K562 (cell line): ENCODE results near the gene FOXL2NB. TPM values are rescaled to one million over a fixed set of nuclear protein-coding genes. Genes with fewer than 3 reads are reported as not detected.

Source experiments
- ATAC-seq: fragments of 200-7000 bp; cut with Tn5 transposase; 3 replicates; pipeline ENCODE4 v1.9.1; 2020; ENCODE audit warnings: moderate library complexity
- BruUV-seq: library from RNA; stranded (reverse); fragments of 400-500 nt; replicated peaks from 2 replicates; lab custom pipeline; 2021; lab: Mats Ljungman, UMichigan
- CTCF ChIA-PET: fragments of 300-600 bp; formaldehyde crosslinking; extraction: SDS; loops from one replicate; lab custom pipeline; 2021; ENCODE audit warnings: low intra/inter-chr PET ratio; lab: Yijun Ruan, JAX
- POLR2A ChIA-PET: fragments of 300-600, 350-650 bp; sonication (Branson Sonifier 250); formaldehyde crosslinking; extraction: SDS; loops from one replicate; lab custom pipeline; 2021; ENCODE audit warnings: antibody characterized with exemption, inconsistent platforms; lab: Yijun Ruan, JAX
- DNase-seq, 4 experiments: peaks; one replicate each; pipeline versions ENCODE4 v3.0.0 to v3.0.0-alpha.2; 2011 to 2018; ENCODE audit warnings: low spot score in 3 of 4, mixed read lengths in 3 of 4; ENCODE audit errors: extremely low read depth in 1 of 4
- FAIRE-seq: peaks from 2 replicates; lab custom pipeline; 2011; peaks lifted over from hg19 to GRCh38; lab: Jason Lieb, UNC
- H2AFZ ChIP-seq: 2 replicates; pipeline ENCODE4 v1.6.0; 2011; ENCODE audit warnings: low read depth, low read length, control low read depth, inconsistent platforms
- H3K27ac ChIP-seq: fragments of 200-600 bp; 3 replicates; pipeline ENCODE4 v1.8.0; 2011; ENCODE audit warnings: low read depth, mild to moderate bottlenecking, control low read depth, inconsistent platforms, low read length, moderate library complexity, mixed read lengths; ENCODE audit errors: extremely low read depth
- H3K27me3 ChIP-seq, 2 experiments: fragments of 300-600 bp in 1 of 2; 2 replicates in 1 of 2; 3 replicates in 1 of 2; pipeline versions ENCODE4 v1.6.0 to v1.8.0; 2011; ENCODE audit warnings: inconsistent platforms in 2 of 2, low read length in 2 of 2, mild to moderate bottlenecking in 1 of 2, mixed read lengths in 1 of 2, moderate library complexity in 1 of 2; ENCODE audit not compliant: control insufficient read depth in 2 of 2, insufficient read depth in 2 of 2
- H3K36me3 ChIP-seq: fragments of 300-600 bp; 3 replicates; pipeline ENCODE4 v1.8.0; 2011; ENCODE audit warnings: mild to moderate bottlenecking, low read length, inconsistent platforms; ENCODE audit not compliant: control insufficient read depth, insufficient read depth
- H3K4me1 ChIP-seq, 2 experiments: fragments of 200-600 bp in 1 of 2; replicated peaks in 1 of 2; 2 replicates in 1 of 2; 3 replicates in 1 of 2; pipeline versions ENCODE4 v1.5.1 to v1.8.0; 2011; ENCODE audit warnings: inconsistent platforms in 2 of 2, low read length in 2 of 2, mild to moderate bottlenecking in 1 of 2, mixed read lengths in 1 of 2, moderate library complexity in 1 of 2; ENCODE audit not compliant: control insufficient read depth in 2 of 2, insufficient read depth in 2 of 2
- H3K4me2 ChIP-seq: 2 replicates; pipeline ENCODE4 v1.6.1; 2011; ENCODE audit warnings: low read length, control low read depth, inconsistent platforms, mixed read lengths; ENCODE audit not compliant: insufficient read depth
- H3K4me3 ChIP-seq: fragments of 200-600 bp; sonication (generic), shearing (Covaris generic); 2 replicates; pipeline ENCODE4 v1.5.1; 2016; ENCODE audit warnings: control low read depth, inconsistent platforms
- H3K79me2 ChIP-seq: fragments of 200-600 bp; 3 replicates; pipeline ENCODE4 v1.8.0; 2011; ENCODE audit warnings: low read length, inconsistent platforms; ENCODE audit not compliant: control insufficient read depth, insufficient read depth
- H3K9ac ChIP-seq, 2 experiments: 2 replicates each; pipeline versions ENCODE4 v1.6.0 to v1.6.1; 2011; ENCODE audit warnings: low read depth in 2 of 2, low read length in 2 of 2, control low read depth in 1 of 2, inconsistent platforms in 1 of 2, mild to moderate bottlenecking in 1 of 2, mixed read lengths in 1 of 2; ENCODE audit not compliant: insufficient read depth in 1 of 2
- H3K9me1 ChIP-seq: one replicate; pipeline ENCODE4 v1.6.0; 2011; ENCODE audit warnings: inconsistent platforms, mild to moderate bottlenecking, low read length, moderate library complexity; ENCODE audit not compliant: control insufficient read depth, insufficient read depth
- H3K9me3 ChIP-seq: replicated peaks from 2 replicates; pipeline ENCODE4 v1.5.1; 2011; ENCODE audit warnings: low read depth, low read length, inconsistent platforms; ENCODE audit not compliant: control insufficient read depth, insufficient read depth
- H4K20me1 ChIP-seq: replicated peaks from 2 replicates; pipeline ENCODE4 v1.6.1; 2011; ENCODE audit warnings: low read length, inconsistent platforms, mixed read lengths; ENCODE audit not compliant: control insufficient read depth, insufficient read depth
- ARID1B ChIP-seq: fragments of 450-650 bp; IDR thresholded peaks from 2 replicates; pipeline ENCODE4 v1.6.1; 2016; ENCODE audit warnings: antibody characterized with exemption, mild to moderate bottlenecking, inconsistent platforms
- CBFA2T3 ChIP-seq: fragments of 450-650 bp; IDR thresholded peaks from 2 replicates; pipeline ENCODE4 v1.6.1; 2017
- CEBPB ChIP-seq: fragments of 450-650 bp; IDR thresholded peaks from 2 replicates; pipeline ENCODE4 v1.6.1; 2016; ENCODE audit warnings: missing genetic modification characterization, missing compliant biosample characterization
- DMBX1 ChIP-seq: fragments of 250-450 bp; sonication (Bioruptor Pico); IDR thresholded peaks from 2 replicates; pipeline ENCODE4 v1.8.0; 2022; ENCODE audit warnings: inconsistent platforms, mild to moderate bottlenecking, moderate library complexity, borderline replicate concordance
- MTA2 ChIP-seq: fragments of 450-650 bp; IDR thresholded peaks from 2 replicates; pipeline ENCODE4 v1.6.1; 2016; ENCODE audit warnings: low read depth
- SMARCB1 ChIP-seq: IDR thresholded peaks from 2 replicates; pipeline ENCODE4 v1.6.1; 2011; ENCODE audit warnings: improper control_type of control experiment, low read depth; ENCODE audit not compliant: insufficient read length
- SREBF1 ChIP-seq: fragments of 150-350 bp; IDR thresholded peaks from 2 replicates; pipeline ENCODE4 v1.6.1; 2014; ENCODE audit warnings: antibody characterized with exemption, low read depth, low read length, borderline replicate concordance
- YY1 ChIP-seq, 3 experiments: IDR thresholded peaks; 2 replicates each; pipeline ENCODE4 v1.6.1; 2011; ENCODE audit warnings: low read length in 2 of 3, mild to moderate bottlenecking in 2 of 3, moderate library complexity in 2 of 3, borderline replicate concordance in 1 of 3, control low read depth in 1 of 3, low read depth in 1 of 3; ENCODE audit not compliant: insufficient read depth in 3 of 3, insufficient replicate concordance in 2 of 3, control insufficient read depth in 1 of 3, insufficient read length in 1 of 3; ENCODE audit errors: extremely low read depth in 1 of 3
- WGBS: fragments of 100-300 bp; shearing (Covaris generic); methylation state at CpG from one replicate; pipeline ENCODE4 v1.1.6; 2016; ENCODE audit warnings: low coverage, mixed read lengths; ENCODE audit not compliant: insufficient coverage; ENCODE audit errors: missing lambda C conversion rate; 5-methylcytosine and 5-hydroxymethylcytosine counted together
- in situ Hi-C: fragments of 300-500 bp; cut with MboI; formaldehyde crosslinking; loops from 4 replicates; pipeline ENCODE4 v1.15.0; 2018; ENCODE audit warnings: inconsistent platforms, mixed read lengths
- intact Hi-C: fragments of 100-400 bp; cut with micrococcal nuclease; formaldehyde crosslinking; loops from 2 replicates; pipeline ENCODE4 v1.14.2; 2022
- polyA plus RNA-seq, 8 experiments: library from polyadenylated mRNA; depleted of rRNA in 4 of 8; stranded (reverse) in 5 of 8; unstranded in 3 of 8; fragments of >200 nt; fragmentation: Nextera tagmentation in 2 of 8; fragmentation: Illumina TruSeq in 1 of 8; extraction: Ambion mirVana in 2 of 8; extraction: Trizol in 1 of 8; gene quantifications; 2 replicates each; pipeline versions ENCODE4 v1.2.1 to v1.2.3, GENCODE V29; 2011 to 2014; ENCODE audit warnings: inconsistent platforms in 1 of 8, missing spikeins in 1 of 8
- total RNA-seq, 7 experiments: library from RNA; depleted of rRNA in 6 of 7; stranded (reverse); fragments of >200 nt in 6 of 7; fragmentation: Illumina TruSeq in 2 of 7; extraction: Trizol in 2 of 7; gene quantifications; 2 replicates each; pipeline versions ENCODE4 v1.2.1 to v1.2.3, GENCODE V29; 2011 to 2021; ENCODE audit warnings: low replicate concordance in 1 of 7

FOXL2NB gene
- total and polyA plus RNA-seq, 9 of the 15 experiments (the other 6 are each of a cell fraction or from before 2014, with no cell fraction given), result 0.71 to 17.4 (median 9.0) TPM

- no peaks in the 10 kb centered on the region for H3K36me3 ChIP-seq
- H3K79me2 ChIP-seq, result peaks cover 7% of the 10 kb centered on the region; the same call in 2 of the 3 replicates
- no peak for FAIRE-seq
- peak overlapping the region; percentile 56; the same call in 2 of the 3 replicates for H3K27ac ChIP-seq
- TF ChIP-seq YY1 (IDR thresholded peaks at IDR 0.05; ENCODE audit: borderline replicate concordance in 1 of 3, control insufficient read depth in 1 of 3, extremely low read depth in 1 of 3, insufficient read depth in 3 of 3, insufficient read length in 1 of 3, insufficient replicate concordance in 2 of 3, low read depth in 1 of 3, low read length in 2 of 3) (peak in 1 of 3 experiments; percentile 46), MTA2 (no peak), SMARCB1 (no peak), CEBPB (tag) (no peak), ARID1B (peak; percentile 43; the same call in 1 of the 2 replicates), DMBX1 (CRISPR knock-in tag) (peak; percentile 56; the same call in 1 of the 2 replicates), SREBF1 (no peak), CBFA2T3 (peak; percentile 32; the same call in 1 of the 2 replicates)
- intact Hi-C loops (loop anchor here (10.0 kb wide), 1 partner anchor 729 kb away; the partner anchor contains the start of gene ARMC8), in situ Hi-C loops (no loop called here)
- 4% methylated on average over 3 of the region's 3 CpGs for WGBS
- H3K9ac ChIP-seq, result peak overlapping the region; percentile 15 to 31; a peak in 2 of 4 replicates
- no peaks in the 10 kb centered on the region for H3K27me3 ChIP-seq
- no peak overlapping the region; the same call in 1 of the 2 replicates for H3K4me2 ChIP-seq
- no peaks in the 10 kb centered on the region for H4K20me1 ChIP-seq
- no peaks in the 10 kb centered on the region for H3K9me1 ChIP-seq
- peak in 1 of 4 experiments; percentile 41 for DNase-seq
- ChIA-PET CTCF (interaction anchor here (1.0 kb wide), 1 partner anchor 212 kb away, joined by 3 read pairs; no protein-coding TSS in a partner anchor), POLR2A (interaction anchor here (1.7 kb wide), 1 partner anchor 50 kb away, joined by 6 read pairs; no protein-coding TSS in a partner anchor)
- peak overlapping the region; percentile 83 for H2AFZ ChIP-seq
- no TSS peak for BruUV-seq
- peaks cover 32 to 38% of the 10 kb centered on the region in 2 experiments for H3K4me1 ChIP-seq
- H3K4me3 ChIP-seq, result no peak overlapping the region
- no peaks in the 10 kb centered on the region for H3K9me3 ChIP-seq
- ATAC-seq, result no peak
Measured at GRCh38 chr3:138913766-138914165, 33.3 kb upstream of the FOXL2NB start.
